Activated B cell treated with CpG ODN at 0.5 μM for 24 hours (primary cell): Measurements from ENCODE around the gene ARAP3. TPM values are rescaled to one million over a fixed set of nuclear protein-coding genes. Genes with fewer than 3 reads are reported as not detected.

Source experiments
- ATAC-seq: fragments of 200-7000 bp; cut with Tn5 transposase; one replicate; pipeline ENCODE4 v1.10.0; 2021; ENCODE audit warnings: low read depth, mild to moderate bottlenecking, moderate library complexity
- CTCF ChIA-PET: fragments of 350-600 bp; sonication (Branson Sonifier 250); formaldehyde crosslinking; loops from one replicate; lab custom pipeline; 2021; ENCODE audit warnings: antibody characterized with exemption; lab: Charles Lee
- POLR2A ChIA-PET: fragments of 350-600 bp; sonication (Branson Sonifier 250); formaldehyde crosslinking; loops from one replicate; lab custom pipeline; 2021; ENCODE audit warnings: antibody characterized with exemption; lab: Charles Lee
- DNase-seq: peaks from one replicate; pipeline ENCODE4 v3.0.0; 2022
- H3K27ac Mint-ChIP-seq: one replicate; pipeline ENCODE4 v1.8.0; 2020; ENCODE audit warnings: mixed read lengths
- H3K27me3 Mint-ChIP-seq: one replicate; pipeline ENCODE4 v1.8.0; 2021; ENCODE audit warnings: mixed read lengths
- H3K36me3 Mint-ChIP-seq: one replicate; pipeline ENCODE4 v1.8.0; 2021; ENCODE audit warnings: low read depth, mixed read lengths
- H3K4me1 Mint-ChIP-seq: one replicate; pipeline ENCODE4 v1.8.0; 2021; ENCODE audit warnings: mixed read lengths
- H3K4me3 Mint-ChIP-seq: one replicate; pipeline ENCODE4 v1.8.0; 2020; ENCODE audit warnings: mild to moderate bottlenecking, mixed read lengths
- H3K9me3 Mint-ChIP-seq: one replicate; pipeline ENCODE4 v1.8.0; 2020; ENCODE audit warnings: mixed read lengths
- CTCF ChIP-seq: fragments of 200-600 bp; IDR thresholded peaks from one replicate; pipeline ENCODE4 v1.8.0; 2022; ENCODE audit warnings: antibody characterized with exemption, mild to moderate bottlenecking
- intact Hi-C: fragments of 100-400 bp; cut with micrococcal nuclease; formaldehyde crosslinking; loops from one replicate; pipeline ENCODE4 v1.15.1; 2024
- total RNA-seq: library from RNA; stranded (reverse); gene quantifications from 2 replicates; pipeline ENCODE4 v1.2.3, GENCODE V29; 2022

Gene ARAP3
- total RNA-seq, 1 donor from 2014 or later: 0.44 TPM

GRCh38 chr5:141664733-141665461 is 17.1 kb downstream of the ARAP3 start:
- intact Hi-C loops: loop anchor here (1.0 kb wide), 7 partner anchors 73 to 1034 kb away; no protein-coding TSS in a partner anchor
- ChIA-PET CTCF (interaction anchor here (0.7 to 2.6 kb wide), 16 partner anchors 14 to 297 kb away, joined by 3 to 29 read pairs (median 3); partner anchors contain the start of genes FCHSD1 and PCDH1), POLR2A (interaction anchor here (0.5 to 1.0 kb wide), 3 partner anchors 14 to 746 kb away, joined by 3 to 5 read pairs (median 3); partner anchors contain the start of gene FCHSD1)
- Mint-ChIP-seq H3K27ac (no peak overlapping the region), H3K9me3 (no peaks in the 10 kb centered on the region), H3K4me3 (no peak overlapping the region), H3K27me3 (peaks cover 4% of the 10 kb centered on the region), H3K36me3 (no peaks in the 10 kb centered on the region), H3K4me1 (peaks cover 4% of the 10 kb centered on the region)
- peak; percentile 93 for TF ChIP-seq CTCF
- DNase-seq: peak; percentile 75
- ATAC-seq: peak; percentile 96

GRCh38 chr5:141663506-141663905 is 18.5 kb downstream of the ARAP3 start:
- Mint-ChIP-seq H3K36me3 (no peaks in the 10 kb centered on the region), H3K4me3 (no peak overlapping the region), H3K9me3 (no peaks in the 10 kb centered on the region), H3K4me1 (peaks cover 4% of the 10 kb centered on the region), H3K27ac (no peak overlapping the region), H3K27me3 (peaks cover 1% of the 10 kb centered on the region)
- ChIA-PET CTCF (interaction anchor here (0.7 to 2.2 kb wide), 3 partner anchors 29 to 297 kb away, joined by 3 to 7 read pairs (median 5); no protein-coding TSS in a partner anchor), POLR2A (no interaction called here)
- TF ChIP-seq CTCF: no peak
- no peak for DNase-seq
- ATAC-seq: no peak
- intact Hi-C loops: no loop called here

GRCh38 chr5:141662028-141662427 is 20.0 kb downstream of the ARAP3 start:
- no peak for DNase-seq
- POLR2A ChIA-PET: no interaction called here
- intact Hi-C loops: no loop called here

GRCh38 chr5:141657937-141658545 is 24.0 kb downstream of the ARAP3 start:
- Mint-ChIP-seq H3K27me3 (peaks cover 6% of the 10 kb centered on the region), H3K36me3 (no peaks in the 10 kb centered on the region), H3K9me3 (no peaks in the 10 kb centered on the region), H3K27ac (no peak overlapping the region), H3K4me1 (no peaks in the 10 kb centered on the region), H3K4me3 (no peak overlapping the region)
- TF ChIP-seq CTCF: no peak
- ChIA-PET CTCF (no interaction called here), POLR2A (no interaction called here)
- peak; percentile 25 for ATAC-seq
- no peak for DNase-seq
- intact Hi-C loops: no loop called here

More at GRCh38 chr5:141662028-141662427, 20.0 kb downstream of the ARAP3 start:
- H3K36me3 Mint-ChIP-seq: no peaks in the 10 kb centered on the region
- no peak for TF ChIP-seq CTCF
- ATAC-seq: no peak
- no peak overlapping the region for H3K4me3 Mint-ChIP-seq
- CTCF ChIA-PET: interaction anchor here (0.8 to 2.2 kb wide), 2 partner anchors 220 to 299 kb away, joined by 3 to 7 read pairs; no protein-coding TSS in a partner anchor
- no peak overlapping the region for H3K27ac Mint-ChIP-seq
- H3K9me3 Mint-ChIP-seq: no peaks in the 10 kb centered on the region
- H3K4me1 Mint-ChIP-seq: peaks cover 4% of the 10 kb centered on the region
- H3K27me3 Mint-ChIP-seq: peaks cover 3% of the 10 kb centered on the region

GRCh38 chr5:141657404-141657803 is 24.6 kb downstream of the ARAP3 start:
- TF ChIP-seq CTCF: no peak
- intact Hi-C loops: no loop called here
- Mint-ChIP-seq H3K27ac (no peak overlapping the region), H3K36me3 (no peaks in the 10 kb centered on the region), H3K4me1 (no peaks in the 10 kb centered on the region), H3K4me3 (no peak overlapping the region), H3K9me3 (no peaks in the 10 kb centered on the region), H3K27me3 (peaks cover 6% of the 10 kb centered on the region)
- DNase-seq: no peak
- POLR2A ChIA-PET: no interaction called here
- CTCF ChIA-PET: no interaction called here
- no peak for ATAC-seq
